ENCODE measurements around the gene SCYL1. TPM values are rescaled to one million over a fixed set of nuclear protein-coding genes. Genes with fewer than 3 reads are reported as not detected.
"Not testable (repeated sequence)": the region's sequence is repeated elsewhere in the genome, so short reads cannot be mapped to it uniquely, and the experiment has no call there.

Gene SCYL1
- polyA plus RNA-seq, 1 donor, result 59.5 TPM

GRCh38 chr11:65503949-65504673 is 20.8 kb upstream of the SCYL1 start:
- peak; percentile 63 for DNase-seq

GRCh38 chr11:65504674-65505465 is 20.0 kb upstream of the SCYL1 start:
- DNase-seq, result no peak

DNA sequence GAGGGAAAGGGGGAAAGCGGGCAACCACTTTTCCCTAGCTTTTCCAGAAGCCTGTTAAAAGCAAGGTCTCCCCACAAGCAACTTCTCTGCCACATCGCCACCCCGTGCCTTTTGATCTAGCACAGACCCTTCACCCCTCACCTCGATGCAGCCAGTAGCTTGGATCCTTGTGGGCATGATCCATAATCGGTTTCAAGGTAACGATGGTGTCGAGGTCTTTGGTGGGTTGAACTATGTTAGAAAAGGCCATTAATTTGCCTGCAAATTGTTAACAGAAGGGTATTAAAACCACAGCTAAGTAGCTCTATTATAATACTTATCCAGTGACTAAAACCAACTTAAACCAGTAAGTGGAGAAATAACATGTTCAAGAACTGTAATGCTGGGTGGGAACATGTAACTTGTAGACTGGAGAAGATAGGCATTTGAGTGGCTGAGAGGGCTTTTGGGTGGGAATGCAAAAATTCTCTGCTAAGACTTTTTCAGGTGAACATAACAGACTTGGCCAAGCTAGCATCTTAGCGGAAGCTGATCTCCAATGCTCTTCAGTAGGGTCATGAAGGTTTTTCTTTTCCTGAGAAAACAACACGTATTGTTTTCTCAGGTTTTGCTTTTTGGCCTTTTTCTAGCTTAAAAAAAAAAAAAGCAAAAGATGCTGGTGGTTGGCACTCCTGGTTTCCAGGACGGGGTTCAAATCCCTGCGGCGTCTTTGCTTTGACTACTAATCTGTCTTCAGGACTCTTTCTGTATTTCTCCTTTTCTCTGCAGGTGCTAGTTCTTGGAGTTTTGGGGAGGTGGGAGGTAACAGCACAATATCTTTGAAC is 19.2 kb upstream of the SCYL1 start:
- no peak for DNase-seq

DNA sequence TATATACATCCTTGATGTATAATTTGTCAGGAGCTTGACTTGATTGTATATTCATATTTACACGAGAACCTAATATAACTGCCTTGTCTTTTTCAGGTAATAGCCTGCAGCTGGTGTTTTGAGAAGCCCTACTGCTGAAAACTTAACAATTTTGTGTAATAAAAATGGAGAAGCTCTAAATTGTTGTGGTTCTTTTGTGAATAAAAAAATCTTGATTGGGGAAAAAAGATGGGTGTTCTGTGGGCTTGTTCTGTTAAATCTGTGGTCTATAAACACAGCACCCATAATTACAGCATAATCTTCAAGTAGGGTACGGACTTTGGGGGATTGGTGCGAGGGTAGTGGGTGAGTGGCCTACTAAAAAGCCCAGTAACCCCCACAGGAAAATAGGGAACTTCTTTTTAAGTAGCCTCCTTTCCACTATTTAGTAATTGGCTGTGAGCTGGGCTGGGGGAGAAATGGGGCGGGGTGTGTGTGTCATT is 18.6 kb upstream of the SCYL1 start:
- DNase-seq, result no peak

- peak; percentile 84 for DNase-seq
Observed at GRCh38 chr11:65506772-65507505, 17.9 kb upstream of the SCYL1 start.

DNA sequence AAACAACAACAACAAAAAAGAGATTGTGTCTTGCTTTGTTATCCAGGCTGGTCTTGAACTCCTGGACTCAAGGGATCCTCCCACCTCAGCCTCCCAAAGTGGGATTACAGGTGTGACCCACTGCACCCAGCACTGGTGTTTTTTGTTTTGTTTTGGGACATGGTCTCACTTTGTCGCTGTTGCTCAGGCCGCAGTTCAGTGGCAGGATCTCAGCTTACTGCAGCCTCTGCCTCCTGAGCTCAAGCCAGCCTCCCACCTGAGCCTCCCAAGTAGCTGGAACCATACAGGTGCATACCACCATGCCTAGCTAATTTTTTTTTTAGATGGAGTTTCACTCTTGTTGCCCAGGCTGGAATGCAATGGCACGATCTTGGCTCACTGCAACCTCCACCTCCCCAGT is 12.6 kb upstream of the SCYL1 start:
- DNase-seq, result not testable (repeated sequence)

DNA sequence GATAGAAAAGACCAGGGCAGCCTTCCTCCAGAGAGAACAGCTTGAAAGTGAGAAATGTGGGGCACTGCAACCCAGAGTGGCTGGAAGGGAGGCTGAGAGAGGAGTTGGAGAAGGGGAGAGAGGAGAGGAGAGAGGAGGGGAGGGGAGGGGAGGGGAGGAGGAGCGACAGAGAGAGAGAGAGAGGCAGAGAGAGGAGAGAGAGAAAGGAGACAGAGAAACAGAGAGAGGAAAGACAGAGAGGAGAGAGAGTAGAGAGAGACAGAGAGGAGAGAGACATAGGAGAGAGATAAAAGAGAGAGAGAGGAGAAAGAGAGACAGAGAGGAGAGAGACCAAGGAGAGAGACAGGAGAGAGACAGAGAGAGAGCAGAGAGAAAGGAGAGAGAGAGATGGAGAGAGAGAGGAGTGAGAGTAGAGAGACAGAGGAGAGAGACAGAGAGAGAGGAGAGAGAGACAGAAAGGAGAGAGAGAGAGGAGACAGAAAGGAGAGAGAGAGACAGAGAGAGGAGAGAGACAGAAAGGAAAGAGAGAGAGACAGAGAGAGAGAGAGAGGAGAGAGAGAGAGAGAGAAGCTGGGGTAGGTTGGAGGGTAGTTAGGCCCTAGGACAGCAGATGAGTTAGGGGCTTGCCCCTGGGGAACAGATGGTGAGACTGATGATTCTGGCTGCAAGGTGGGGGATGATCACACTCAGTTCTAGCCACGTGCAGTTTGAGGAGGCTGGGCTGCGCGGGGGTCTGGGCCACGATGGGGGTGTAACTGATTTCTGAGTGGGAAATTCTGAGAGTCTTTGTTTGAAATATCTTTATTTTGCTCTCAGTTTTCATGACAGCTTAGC is 8.5 kb upstream of the SCYL1 start:
- DNase-seq, result no peak

- DNase-seq, result not testable (repeated sequence)
Observed at GRCh38 chr11:65518941-65519549, 5.8 kb upstream of the SCYL1 start.

GRCh38 chr11:65521777-65522521 is 2.9 kb upstream of the SCYL1 start:
- DNase-seq, result not testable (repeated sequence)

DNA sequence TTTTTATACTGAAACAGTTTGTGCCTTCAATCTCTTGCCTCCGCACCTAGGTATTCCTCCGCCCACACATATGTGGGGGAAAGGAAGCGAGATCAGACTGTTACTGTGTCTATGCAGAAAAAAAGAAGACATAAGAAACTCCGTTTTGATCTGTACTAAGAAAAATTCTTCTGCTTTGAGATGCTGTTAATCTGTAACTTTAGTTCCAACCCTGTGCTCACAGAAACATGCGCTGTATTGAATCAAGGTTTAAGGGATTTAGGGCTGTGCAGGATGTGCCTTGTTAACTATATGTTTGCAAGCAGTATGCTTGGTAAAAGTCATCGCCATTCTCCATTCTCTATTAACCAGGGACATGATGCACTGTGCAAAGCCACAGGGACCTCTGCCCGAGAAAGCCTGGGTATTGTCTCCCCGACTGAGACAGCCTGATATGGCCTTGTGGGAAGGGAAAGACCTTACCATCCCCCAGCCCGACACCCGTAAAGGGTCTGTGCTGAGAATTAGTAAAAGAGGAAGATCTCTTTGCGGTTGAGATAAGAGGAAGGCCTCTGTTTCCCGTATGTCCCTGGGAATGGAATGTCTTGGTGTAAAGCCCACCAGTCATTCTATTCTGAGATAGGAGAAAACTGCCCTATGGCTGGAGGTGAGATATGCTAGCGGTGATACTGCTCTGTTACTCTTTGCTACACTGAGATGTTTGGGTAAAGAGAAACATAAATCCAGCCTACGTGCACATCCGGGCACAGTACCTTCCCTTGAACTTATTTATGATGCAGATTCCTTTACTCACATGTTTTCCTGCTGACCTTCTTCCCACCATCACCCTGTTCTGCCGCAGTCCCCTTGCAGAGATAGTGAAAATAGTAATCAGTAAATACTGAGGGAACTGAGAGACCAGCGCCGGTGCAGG is 1.9 kb upstream of the SCYL1 start:
- DNase-seq, result not testable (repeated sequence)

GRCh38 chr11:65523631-65523968 is 1.3 kb upstream of the SCYL1 start:
- not testable (repeated sequence) for DNase-seq

DNA sequence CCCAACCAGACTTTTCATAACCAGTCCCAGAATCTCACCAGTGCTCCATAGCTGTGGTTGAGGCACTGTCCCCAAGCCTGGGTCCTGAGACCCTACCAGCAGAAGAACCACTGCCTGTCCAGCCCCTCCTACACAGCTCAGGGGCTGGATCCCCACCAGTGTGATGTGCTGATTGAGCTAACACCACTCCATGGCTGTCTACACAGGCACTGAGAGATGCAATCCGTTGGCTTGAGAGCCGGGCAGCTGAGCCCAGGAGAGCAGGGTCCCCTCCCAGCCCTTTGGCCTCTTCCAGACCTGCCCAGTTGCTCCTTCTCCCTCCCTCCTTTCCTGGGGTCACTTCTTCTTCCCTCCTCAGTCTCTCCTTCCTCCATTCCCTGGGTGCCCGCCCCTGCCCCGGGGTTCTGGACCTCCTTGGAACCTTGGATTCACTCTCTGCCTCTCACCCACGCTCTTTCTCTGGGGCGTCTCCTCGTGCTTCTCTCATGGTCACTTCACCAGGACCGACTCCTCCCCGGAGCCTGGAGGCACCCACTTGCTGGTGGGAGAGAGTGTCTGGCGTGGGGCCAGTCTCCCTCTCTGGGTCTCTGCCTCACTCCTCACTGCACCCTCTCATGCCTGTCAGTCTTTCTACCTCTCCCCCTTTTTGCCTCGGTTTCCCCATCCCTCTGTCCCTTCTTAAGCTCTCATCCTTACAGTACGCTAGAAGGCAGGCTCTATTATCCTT is 706 bp upstream of the SCYL1 start:
- no peak for DNase-seq

DNA sequence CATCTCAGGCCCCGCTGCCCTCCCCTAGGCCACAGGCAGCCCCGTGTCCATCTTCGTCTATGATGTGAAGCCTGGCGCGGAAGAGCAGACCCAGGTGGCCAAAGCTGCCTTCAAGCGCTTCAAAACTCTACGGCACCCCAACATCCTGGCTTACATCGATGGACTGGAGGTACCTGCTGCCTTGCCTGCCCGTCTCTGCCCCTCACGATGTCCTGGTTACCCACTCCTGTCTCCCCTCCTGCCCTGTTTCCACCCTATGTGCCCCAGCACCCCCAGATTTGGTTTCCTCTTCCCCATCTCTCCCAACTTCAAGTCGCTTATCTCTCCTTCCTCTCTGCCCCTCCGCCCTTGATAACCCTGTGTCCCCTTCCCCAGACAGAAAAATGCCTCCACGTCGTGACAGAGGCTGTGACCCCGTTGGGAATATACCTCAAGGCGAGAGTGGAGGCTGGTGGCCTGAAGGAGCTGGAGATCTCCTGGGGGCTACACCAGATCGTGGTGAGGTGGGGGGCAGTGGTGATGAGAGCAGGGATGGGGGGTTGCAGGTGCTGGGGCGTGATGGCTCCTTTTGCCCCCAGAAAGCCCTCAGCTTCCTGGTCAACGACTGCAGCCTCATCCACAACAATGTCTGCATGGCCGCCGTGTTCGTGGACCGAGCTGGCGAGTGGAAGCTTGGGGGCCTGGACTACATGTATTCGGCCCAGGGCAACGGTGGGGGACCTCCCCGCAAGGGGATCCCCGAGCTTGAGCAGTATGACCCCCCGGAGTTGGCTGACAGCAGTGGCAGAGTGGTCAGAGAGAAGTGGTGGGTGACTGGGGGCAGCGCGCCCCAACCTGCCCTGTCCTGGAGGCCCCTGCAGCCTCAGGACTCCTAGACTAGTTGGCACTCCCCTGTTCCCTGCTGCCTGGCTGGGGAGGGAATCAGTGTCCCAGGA is 930 bp downstream of the SCYL1 start:
- DNase-seq, result no peak

DNA sequence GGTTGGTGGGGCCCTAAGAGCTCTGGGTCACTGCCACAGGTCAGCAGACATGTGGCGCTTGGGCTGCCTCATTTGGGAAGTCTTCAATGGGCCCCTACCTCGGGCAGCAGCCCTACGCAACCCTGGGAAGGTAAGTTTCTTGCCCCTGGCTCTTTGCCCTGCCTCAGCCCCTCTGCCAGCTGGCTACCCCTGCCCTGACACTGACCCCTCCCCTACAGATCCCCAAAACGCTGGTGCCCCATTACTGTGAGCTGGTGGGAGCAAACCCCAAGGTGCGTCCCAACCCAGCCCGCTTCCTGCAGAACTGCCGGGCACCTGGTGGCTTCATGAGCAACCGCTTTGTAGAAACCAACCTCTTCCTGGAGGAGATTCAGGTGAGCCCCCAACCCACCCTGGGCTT is 1.9 kb downstream of the SCYL1 start:
- no peak for DNase-seq

GRCh38 chr11:65528819-65529350 is 4.0 kb downstream of the SCYL1 start:
- no peak for DNase-seq

GRCh38 chr11:65529475-65530156 is 4.7 kb downstream of the SCYL1 start:
- DNase-seq, result no peak

Measured in left kidney (tissue), 2 donors.